Mammary epithelial cell (primary cell): ENCODE measurements around the gene MORN5.

ENCODE experiments used
- EZH2 ChIP-seq: IDR thresholded peaks from 2 replicates; pipeline ENCODE4 v1.6.1; 2012; ENCODE audit warnings: low read length, inconsistent platforms, borderline replicate concordance
- TF ChIP-seq, protein P1 (sequence below), 2 donors: IDR thresholded peaks in 1 of 2; conservative IDR thresholded peaks in 1 of 2; 2 replicates each; pipeline ENCODE4 v1.5.1; 2011 to 2012; ENCODE audit warnings: inconsistent platforms in 2 of 2, low read length in 2 of 2, mild to moderate bottlenecking in 2 of 2, control low read depth in 1 of 2, low read depth in 1 of 2; ENCODE audit not compliant: insufficient read depth in 1 of 2; ENCODE audit errors: extremely low read depth in 1 of 2

DNA sequence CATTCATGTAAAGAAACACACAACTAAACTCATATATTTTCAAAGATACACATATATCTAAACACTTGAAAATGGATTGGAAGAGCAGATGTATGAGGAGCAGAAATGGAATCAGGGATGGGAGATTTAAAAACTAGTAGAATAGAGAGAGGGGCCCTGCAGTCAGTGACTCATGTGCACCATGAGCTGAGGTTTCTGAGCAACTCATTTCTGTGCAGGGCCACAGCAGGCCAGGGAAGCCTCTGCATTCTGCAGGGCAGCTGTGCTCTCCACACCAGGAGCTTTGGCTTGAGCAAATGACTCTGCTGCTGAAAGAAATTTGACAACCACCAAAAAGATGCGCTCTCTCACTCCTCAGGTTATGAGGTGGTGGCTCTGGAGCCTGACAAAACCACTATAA lies 41.9 kb downstream of the MORN5 start:
- TF ChIP-seq, protein P1, sequence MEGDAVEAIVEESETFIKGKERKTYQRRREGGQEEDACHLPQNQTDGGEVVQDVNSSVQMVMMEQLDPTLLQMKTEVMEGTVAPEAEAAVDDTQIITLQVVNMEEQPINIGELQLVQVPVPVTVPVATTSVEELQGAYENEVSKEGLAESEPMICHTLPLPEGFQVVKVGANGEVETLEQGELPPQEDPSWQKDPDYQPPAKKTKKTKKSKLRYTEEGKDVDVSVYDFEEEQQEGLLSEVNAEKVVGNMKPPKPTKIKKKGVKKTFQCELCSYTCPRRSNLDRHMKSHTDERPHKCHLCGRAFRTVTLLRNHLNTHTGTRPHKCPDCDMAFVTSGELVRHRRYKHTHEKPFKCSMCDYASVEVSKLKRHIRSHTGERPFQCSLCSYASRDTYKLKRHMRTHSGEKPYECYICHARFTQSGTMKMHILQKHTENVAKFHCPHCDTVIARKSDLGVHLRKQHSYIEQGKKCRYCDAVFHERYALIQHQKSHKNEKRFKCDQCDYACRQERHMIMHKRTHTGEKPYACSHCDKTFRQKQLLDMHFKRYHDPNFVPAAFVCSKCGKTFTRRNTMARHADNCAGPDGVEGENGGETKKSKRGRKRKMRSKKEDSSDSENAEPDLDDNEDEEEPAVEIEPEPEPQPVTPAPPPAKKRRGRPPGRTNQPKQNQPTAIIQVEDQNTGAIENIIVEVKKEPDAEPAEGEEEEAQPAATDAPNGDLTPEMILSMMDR (conservative IDR thresholded peaks at IDR 0.05 in 1 of 2, IDR thresholded peaks at IDR 0.05 in 1 of 2; ENCODE audit: extremely low read depth in 1 of 2, insufficient read depth in 1 of 2, low read depth in 1 of 2, low read length in 2 of 2), result no peak
- TF ChIP-seq EZH2, result no peak
